DND-41 (cell line): ENCODE data around the gene IRF6.

Experiments
- ATAC-seq: fragments of 200-7000 bp; cut with Tn5 transposase; 3 replicates; pipeline ENCODE4 v1.9.1; 2021; ENCODE audit warnings: low read depth; ENCODE audit not compliant: insufficient read depth
- DNase-seq: peaks from one replicate; pipeline ENCODE4 v3.0.0-alpha.2; 2020
- H2AFZ ChIP-seq: 2 replicates; pipeline ENCODE4 v1.6.0; 2012; ENCODE audit warnings: low read depth, low read length
- H3K27ac ChIP-seq: 2 replicates; pipeline ENCODE4 v1.5.1; 2012; ENCODE audit warnings: low read length, inconsistent platforms
- H3K27me3 ChIP-seq: fragments of 200-600 bp; sonication (generic); 2 replicates; pipeline ENCODE4 v1.6.0; 2012; ENCODE audit warnings: low read length, mild to moderate bottlenecking, inconsistent platforms; ENCODE audit not compliant: insufficient read depth, poor library complexity
- H3K36me3 ChIP-seq: 2 replicates; pipeline ENCODE4 v1.5.1; 2012; ENCODE audit warnings: low read length, inconsistent platforms; ENCODE audit not compliant: insufficient read depth
- H3K4me1 ChIP-seq: 2 replicates; pipeline ENCODE4 v1.5.1; 2012; ENCODE audit warnings: mild to moderate bottlenecking, low read length; ENCODE audit not compliant: insufficient read depth
- H3K4me2 ChIP-seq: 2 replicates; pipeline ENCODE4 v1.6.0; 2012; ENCODE audit warnings: mild to moderate bottlenecking, moderate library complexity, low read length, inconsistent platforms; ENCODE audit not compliant: insufficient read depth
- H3K4me3 ChIP-seq, 2 experiments: fragments of 200-600 bp in 1 of 2; shearing (Covaris generic) in 1 of 2; 2 replicates each; pipeline ENCODE4 v1.5.1; 2012 to 2016; ENCODE audit warnings: inconsistent platforms in 2 of 2, low read length in 2 of 2, mild to moderate bottlenecking in 2 of 2, low read depth in 1 of 2, moderate library complexity in 1 of 2
- H3K79me2 ChIP-seq: 2 replicates; pipeline ENCODE4 v1.6.0; 2012; ENCODE audit warnings: low read length, inconsistent platforms; ENCODE audit not compliant: insufficient read depth
- H3K9ac ChIP-seq: 2 replicates; pipeline ENCODE4 v1.6.0; 2012; ENCODE audit warnings: low read depth, mild to moderate bottlenecking, inconsistent platforms, low read length, moderate library complexity
- H3K9me3 ChIP-seq: 2 replicates; pipeline ENCODE4 v1.5.1; 2012; ENCODE audit warnings: low read length, moderate library complexity, mild to moderate bottlenecking, inconsistent platforms; ENCODE audit not compliant: insufficient read depth, severe bottlenecking
- H4K20me1 ChIP-seq: 2 replicates; pipeline ENCODE4 v1.6.0; 2012; ENCODE audit warnings: low read length; ENCODE audit not compliant: insufficient read depth
- CTCF ChIP-seq: IDR thresholded peaks from 2 replicates; pipeline ENCODE4 v1.5.1; 2012; ENCODE audit warnings: borderline replicate concordance, low read length, moderate library complexity, mild to moderate bottlenecking; ENCODE audit not compliant: poor library complexity, severe bottlenecking; ENCODE audit errors: extremely low read depth
- EZH2 ChIP-seq: IDR thresholded peaks from 3 replicates; pipeline ENCODE4 v1.6.1; 2012; ENCODE audit warnings: borderline replicate concordance, low read depth, mild to moderate bottlenecking, moderate library complexity, low read length, inconsistent platforms; ENCODE audit not compliant: severe bottlenecking

The IRF6 gene

GRCh38 chr1:209784265-209785169 is 21.4 kb downstream of the IRF6 start, which contains the start of gene C1orf74:
C1orf74 (minus strand) TSS chr1:209784559; CDS start chr1:209783634, 925 bp downstream.
- Histone ChIP-seq H3K4me1 (peaks cover 17% of the 10 kb centered on the region), H3K4me3 (peak within 1 kb of the TSS; percentile 56 to 73; a peak in 3 of 4 replicates), H3K36me3 (peaks cover 21% of the 10 kb centered on the region), H3K27me3 (no peaks in the 10 kb centered on the region), H3K27ac (peak within 1 kb of the TSS; percentile 86), H3K4me2 (peak within 1 kb of the TSS; percentile 75), H3K9ac (peak within 1 kb of the TSS; percentile 71), H4K20me1 (no peaks in the 10 kb centered on the region), H3K9me3 (no peaks in the 10 kb centered on the region), H3K79me2 (peaks cover 12% of the 10 kb centered on the region), H2AFZ (peak within 1 kb of the TSS; percentile 77)
- peak; percentile 98 for ATAC-seq
- DNase-seq: peak; percentile 99
- TF ChIP-seq EZH2: no peak
- TF ChIP-seq CTCF: no peak

DNA sequence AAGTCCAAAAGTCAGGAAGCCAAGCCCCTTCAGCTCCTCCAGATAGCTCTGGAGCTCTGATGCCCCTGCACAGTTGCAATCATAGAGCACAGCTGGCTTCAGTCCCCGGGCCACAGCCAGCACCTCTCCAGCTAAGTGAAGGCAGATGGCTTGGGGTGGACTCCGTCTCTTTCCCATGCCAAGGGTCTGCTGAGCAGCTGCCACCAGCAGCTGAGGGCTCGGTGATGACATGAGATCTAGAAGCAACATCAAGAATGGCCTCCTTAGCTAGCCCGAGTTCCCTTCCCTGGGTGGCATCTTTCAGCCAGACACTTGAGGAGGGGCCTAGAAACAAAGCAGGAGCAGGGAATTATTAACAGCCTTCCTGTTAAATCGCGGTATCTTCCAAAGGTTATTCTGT is 22.6 kb downstream of the IRF6 start:
- Histone ChIP-seq H3K4me1 (peaks cover 17% of the 10 kb centered on the region), H3K9ac (peak overlapping the region; percentile 71), H3K27me3 (no peaks in the 10 kb centered on the region), H3K4me2 (peak overlapping the region; percentile 75), H3K9me3 (no peaks in the 10 kb centered on the region), H3K79me2 (peaks cover 12% of the 10 kb centered on the region), H3K36me3 (peaks cover 31% of the 10 kb centered on the region), H2AFZ (no peak overlapping the region), H3K27ac (peak overlapping the region; percentile 86; the same call in 1 of the 2 replicates), H4K20me1 (no peaks in the 10 kb centered on the region), H3K4me3 (peak overlapping the region; percentile 56 to 73; a peak in 3 of 4 replicates)
- ATAC-seq (no peak), DNase-seq (no peak)
- TF ChIP-seq EZH2 (no peak), CTCF (no peak)

- Histone ChIP-seq H3K9me3 (no peaks in the 10 kb centered on the region), H3K27me3 (no peaks in the 10 kb centered on the region), H4K20me1 (no peaks in the 10 kb centered on the region), H2AFZ (no peak overlapping the region), H3K79me2 (peaks cover 12% of the 10 kb centered on the region), H3K4me1 (peaks cover 17% of the 10 kb centered on the region), H3K4me3 (no peak overlapping the region), H3K27ac (no peak overlapping the region), H3K36me3 (peaks cover 60% of the 10 kb centered on the region), H3K9ac (no peak overlapping the region), H3K4me2 (no peak overlapping the region)
- no peak for TF ChIP-seq CTCF
- no peak for TF ChIP-seq EZH2
- DNase-seq (no peak), ATAC-seq (no peak)
These were observed 25.7 kb downstream of the IRF6 start for GRCh38 chr1:209780268-209780667.
